ENCODE results near the gene MYO15A.

DNA sequence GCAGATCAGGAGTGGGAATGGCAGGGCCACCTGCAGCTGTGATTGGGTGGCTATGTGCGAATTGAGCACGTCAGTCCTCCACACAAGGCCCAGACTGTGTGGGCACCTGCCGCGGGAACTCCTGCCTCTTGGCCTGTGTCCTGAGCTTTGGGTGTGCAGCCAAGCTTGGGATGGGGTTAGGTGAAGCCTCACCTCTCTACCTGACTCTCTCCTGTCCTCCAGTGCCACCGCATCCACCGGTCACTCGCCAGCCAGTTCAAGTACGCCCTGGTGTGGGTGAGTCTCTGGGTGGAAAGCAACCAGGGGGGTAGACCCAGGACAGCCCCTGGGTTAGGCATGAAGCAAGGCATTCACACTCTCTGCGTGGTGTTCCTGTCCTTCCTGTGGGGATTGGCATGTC lies 2.3 kb upstream of the MYO15A start:
- TF ChIP-seq, protein P1, sequence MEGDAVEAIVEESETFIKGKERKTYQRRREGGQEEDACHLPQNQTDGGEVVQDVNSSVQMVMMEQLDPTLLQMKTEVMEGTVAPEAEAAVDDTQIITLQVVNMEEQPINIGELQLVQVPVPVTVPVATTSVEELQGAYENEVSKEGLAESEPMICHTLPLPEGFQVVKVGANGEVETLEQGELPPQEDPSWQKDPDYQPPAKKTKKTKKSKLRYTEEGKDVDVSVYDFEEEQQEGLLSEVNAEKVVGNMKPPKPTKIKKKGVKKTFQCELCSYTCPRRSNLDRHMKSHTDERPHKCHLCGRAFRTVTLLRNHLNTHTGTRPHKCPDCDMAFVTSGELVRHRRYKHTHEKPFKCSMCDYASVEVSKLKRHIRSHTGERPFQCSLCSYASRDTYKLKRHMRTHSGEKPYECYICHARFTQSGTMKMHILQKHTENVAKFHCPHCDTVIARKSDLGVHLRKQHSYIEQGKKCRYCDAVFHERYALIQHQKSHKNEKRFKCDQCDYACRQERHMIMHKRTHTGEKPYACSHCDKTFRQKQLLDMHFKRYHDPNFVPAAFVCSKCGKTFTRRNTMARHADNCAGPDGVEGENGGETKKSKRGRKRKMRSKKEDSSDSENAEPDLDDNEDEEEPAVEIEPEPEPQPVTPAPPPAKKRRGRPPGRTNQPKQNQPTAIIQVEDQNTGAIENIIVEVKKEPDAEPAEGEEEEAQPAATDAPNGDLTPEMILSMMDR (IDR thresholded peaks at IDR 0.05): no peak
- no peak for TF ChIP-seq POLR2A (IDR thresholded peaks at IDR 0.05)

Data from adrenal gland (tissue), 5 donors.